Lower leg skin (tissue), 4 donors: ENCODE measurements around the gene MGRN1. TPM values are rescaled to one million over a fixed set of nuclear protein-coding genes. Genes with fewer than 3 reads are reported as not detected.
A peak's percentile ranks its signal among the peaks of the same experiment; 100 is the strongest.

Experiments used
- DNase-seq, 2 donors: peaks; one replicate each; pipeline ENCODE4 v3.0.0-alpha.2; 2019; ENCODE audit warnings: low spot score in 2 of 2
- H3K4me3 ChIP-seq: fragments of 200-600 bp; sonication (generic); 2 replicates; pipeline ENCODE4 v1.5.1; 2017; ENCODE audit warnings: mild to moderate bottlenecking, low read depth; ENCODE audit not compliant: poor library complexity, severe bottlenecking
- POLR2A ChIP-seq, 2 donors: fragments of 450-650 bp; IDR thresholded peaks; one replicate each; pipeline ENCODE4 v1.6.1; 2016 to 2017; ENCODE audit warnings: antibody characterized with exemption in 2 of 2, mild to moderate bottlenecking in 1 of 2, moderate library complexity in 1 of 2
- WGBS, 2 donors: methylation state at CpG; one replicate each; pipeline ENCODE4 v1.1.5; 2018; 5-methylcytosine and 5-hydroxymethylcytosine counted together
- intact Hi-C: fragments of 100-400 bp; cut with DNase I; formaldehyde crosslinking; loops from one replicate; pipeline ENCODE4 v1.15.0; 2023; ENCODE audit warnings: low total_unique reads
- total RNA-seq, 4 donors: library from RNA; depleted of rRNA; stranded (reverse); fragments of >200 nt; gene quantifications; one replicate each; pipeline ENCODE4 v1.1.0, GENCODE V29; 2016
- TF ChIP-seq, protein P1 (sequence below), 3 donors: fragments of 450-650 bp; IDR thresholded peaks; one replicate each; pipeline ENCODE4 v1.5.1; 2016; ENCODE audit warnings: antibody characterized with exemption in 3 of 3, mild to moderate bottlenecking in 3 of 3, moderate library complexity in 2 of 3

The MGRN1 gene
- total RNA-seq, 4 donors from 2014 or later: 35.3 to 53.4 (median 40.1) TPM

DNA sequence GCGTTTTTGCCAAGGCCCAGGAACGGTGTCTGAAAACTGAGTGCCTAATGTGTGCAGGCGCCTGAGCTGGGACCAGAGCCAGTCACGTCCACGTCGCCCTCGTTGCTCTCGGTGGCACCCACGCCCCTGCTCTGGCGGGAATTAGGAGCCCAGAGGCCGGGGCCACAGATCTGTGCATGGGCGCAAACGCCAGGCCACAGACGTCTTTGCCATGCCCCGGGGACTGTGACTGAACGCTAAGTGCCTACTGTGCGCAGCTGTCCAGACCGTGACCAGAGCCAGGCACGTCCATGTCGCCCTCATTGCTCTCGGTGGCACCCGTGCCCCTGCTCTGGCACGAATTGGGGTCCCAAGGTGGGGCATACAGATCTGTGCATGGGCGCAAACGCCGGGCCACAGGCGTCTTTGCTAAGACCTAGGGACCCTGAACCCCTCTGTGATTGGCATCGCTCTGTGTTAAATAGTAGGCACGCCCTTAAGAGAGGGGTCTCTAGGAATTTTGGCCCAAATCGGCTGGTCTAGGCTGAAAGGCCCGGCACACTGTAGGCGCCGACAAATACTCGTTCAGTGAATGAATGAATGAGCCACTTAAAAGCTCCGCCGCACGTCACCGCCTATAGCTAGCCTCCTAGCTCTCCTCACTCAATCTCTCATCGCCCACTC lies 9.1 kb upstream of the MGRN1 start:
- intact Hi-C loops: no loop called here
- WGBS, 2 donors: 53 to 60% methylated on average over 32 of the region's 39 CpGs
- TF ChIP-seq POLR2A (IDR thresholded peaks at IDR 0.05): no peak
- TF ChIP-seq, protein P1, sequence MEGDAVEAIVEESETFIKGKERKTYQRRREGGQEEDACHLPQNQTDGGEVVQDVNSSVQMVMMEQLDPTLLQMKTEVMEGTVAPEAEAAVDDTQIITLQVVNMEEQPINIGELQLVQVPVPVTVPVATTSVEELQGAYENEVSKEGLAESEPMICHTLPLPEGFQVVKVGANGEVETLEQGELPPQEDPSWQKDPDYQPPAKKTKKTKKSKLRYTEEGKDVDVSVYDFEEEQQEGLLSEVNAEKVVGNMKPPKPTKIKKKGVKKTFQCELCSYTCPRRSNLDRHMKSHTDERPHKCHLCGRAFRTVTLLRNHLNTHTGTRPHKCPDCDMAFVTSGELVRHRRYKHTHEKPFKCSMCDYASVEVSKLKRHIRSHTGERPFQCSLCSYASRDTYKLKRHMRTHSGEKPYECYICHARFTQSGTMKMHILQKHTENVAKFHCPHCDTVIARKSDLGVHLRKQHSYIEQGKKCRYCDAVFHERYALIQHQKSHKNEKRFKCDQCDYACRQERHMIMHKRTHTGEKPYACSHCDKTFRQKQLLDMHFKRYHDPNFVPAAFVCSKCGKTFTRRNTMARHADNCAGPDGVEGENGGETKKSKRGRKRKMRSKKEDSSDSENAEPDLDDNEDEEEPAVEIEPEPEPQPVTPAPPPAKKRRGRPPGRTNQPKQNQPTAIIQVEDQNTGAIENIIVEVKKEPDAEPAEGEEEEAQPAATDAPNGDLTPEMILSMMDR (IDR thresholded peaks at IDR 0.05): no peak
- no peak for DNase-seq
- no peak overlapping the region for H3K4me3 ChIP-seq

DNA sequence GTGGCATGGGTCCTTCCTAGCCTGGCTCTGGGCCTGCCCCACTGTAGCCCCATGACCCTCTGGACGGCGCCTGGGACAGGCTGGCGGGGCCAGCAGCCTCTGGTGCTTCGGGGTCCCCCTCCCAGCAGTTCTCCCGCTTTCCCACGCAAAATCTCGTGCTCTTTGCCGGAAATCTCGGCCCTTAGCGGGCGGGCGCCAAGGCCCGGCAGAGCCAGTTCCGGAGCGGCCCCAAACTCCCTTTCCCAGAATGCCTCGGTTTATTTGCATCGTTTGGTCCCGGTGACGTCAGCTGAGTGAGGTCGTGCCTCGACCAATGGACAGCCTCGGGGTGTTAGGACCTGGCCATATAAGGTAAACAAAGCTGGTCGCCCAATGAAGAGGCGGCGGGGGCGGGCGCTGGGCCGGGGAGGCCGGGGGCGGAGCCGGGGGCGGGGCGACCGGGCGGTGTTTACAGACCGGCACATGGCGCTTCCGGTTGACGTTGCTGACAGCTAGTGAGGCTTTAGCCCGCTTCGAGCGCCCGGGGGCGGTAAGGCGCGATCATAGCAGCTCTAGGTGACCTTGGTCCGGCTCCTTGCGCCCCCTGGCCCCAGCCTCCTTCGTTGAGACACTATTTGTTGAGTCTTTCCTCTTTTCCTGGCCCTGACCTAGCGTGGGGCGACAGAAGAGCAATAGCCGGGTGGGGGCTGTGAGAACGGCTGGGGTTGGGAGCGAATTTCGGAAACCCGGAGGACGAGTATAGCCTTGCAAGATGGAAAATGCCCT lies 8.4 kb upstream of the MGRN1 start:
- intact Hi-C loops: no loop called here
- TF ChIP-seq, protein P1 (IDR thresholded peaks at IDR 0.05): no peak
- TF ChIP-seq POLR2A (IDR thresholded peaks at IDR 0.05): no peak
- 0 to 2% methylated on average over 34 to 54 of the region's 57 CpGs for whole genome bisulfite sequencing, 2 donors
- peak overlapping the region; percentile 38 for H3K4me3 ChIP-seq
- peak; percentile 100 for DNase-seq

GRCh38 chr16:4617880-4618279 lies 6.7 kb upstream of the MGRN1 start:
- intact Hi-C loops: no loop called here
- 78 to 81% methylated on average over 8 of the region's 8 CpGs for WGBS, 2 donors
- no peak overlapping the region for H3K4me3 ChIP-seq
- TF ChIP-seq, protein P1 (IDR thresholded peaks at IDR 0.05): no peak
- TF ChIP-seq POLR2A (IDR thresholded peaks at IDR 0.05): no peak
- DNase-seq: no peak

DNA sequence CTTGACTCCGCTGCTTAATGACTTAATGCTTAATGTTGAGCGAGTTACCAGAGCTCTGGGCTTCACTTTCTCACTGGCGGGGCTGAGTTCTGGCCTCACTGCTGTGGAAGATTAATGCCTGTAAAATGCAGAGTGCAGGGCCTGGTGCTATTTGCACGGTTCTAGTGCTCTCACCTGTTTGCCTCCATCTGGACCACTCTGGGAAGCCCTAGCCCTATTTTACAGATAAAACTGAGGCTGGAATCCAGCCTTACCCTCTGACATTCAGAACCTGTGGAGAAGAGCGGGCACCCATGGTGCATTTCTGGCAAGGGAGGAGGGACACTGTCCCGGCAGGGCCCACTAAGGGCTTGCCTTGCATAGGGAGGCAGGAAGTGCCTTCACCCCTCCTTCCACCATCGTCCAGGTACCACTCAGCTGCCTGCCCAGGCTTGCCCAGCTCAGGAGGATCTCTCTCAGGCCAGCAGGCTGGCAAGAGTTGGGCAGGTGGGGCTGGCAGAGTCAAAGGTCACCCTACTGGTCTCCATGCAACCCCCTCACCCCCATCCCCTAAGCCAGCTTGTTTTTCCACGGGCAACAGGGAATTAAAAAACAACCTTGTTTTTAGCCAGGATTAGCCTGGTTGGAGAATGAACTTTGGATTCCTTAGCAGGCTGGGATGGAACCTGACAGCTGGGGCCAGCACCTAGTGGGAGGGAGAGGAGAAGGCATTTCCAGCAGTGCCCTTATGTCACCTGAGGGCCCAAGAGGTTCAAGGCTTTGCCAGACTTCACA lies 5.8 kb upstream of the MGRN1 start:
- DNase-seq: no peak
- H3K4me3 ChIP-seq: no peak overlapping the region
- 65 to 68% methylated on average over 8 of the region's 8 CpGs for WGBS, 2 donors
- TF ChIP-seq, protein P1 (IDR thresholded peaks at IDR 0.05): no peak
- no peak for TF ChIP-seq POLR2A (IDR thresholded peaks at IDR 0.05)
- intact Hi-C loops: no loop called here

DNA sequence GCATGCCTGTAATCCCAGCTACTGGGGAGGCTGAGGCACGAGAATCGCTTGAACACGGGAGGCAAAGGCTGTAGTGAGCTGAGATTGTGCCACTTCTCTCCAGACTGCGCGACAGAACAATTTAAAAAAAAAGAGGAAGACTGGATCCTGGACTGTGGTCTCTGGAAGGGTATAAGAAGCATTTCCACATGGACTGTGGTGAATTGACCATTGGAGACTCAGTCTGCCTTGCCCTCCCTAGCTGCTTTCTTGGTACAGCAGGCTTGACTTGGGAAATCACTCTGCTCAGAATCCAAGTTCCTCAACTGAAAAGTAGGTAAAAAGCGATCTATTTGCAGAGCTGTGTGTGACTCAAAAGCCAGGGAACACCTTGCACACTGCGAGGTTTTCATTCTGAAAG lies 1.0 kb upstream of the MGRN1 start:
- no peak for DNase-seq
- no peak for TF ChIP-seq POLR2A (IDR thresholded peaks at IDR 0.05)
- TF ChIP-seq, protein P1 (IDR thresholded peaks at IDR 0.05): no peak
- no peak overlapping the region for H3K4me3 ChIP-seq
- WGBS, 2 donors: 72 to 83% methylated on average over 7 of the region's 7 CpGs
- intact Hi-C loops: no loop called here
